Nephron progenitor cell (in vitro differentiated cells): Measurements from ENCODE around the gene CIT.

ENCODE experiments used
- DNase-seq: peaks from one replicate; pipeline ENCODE4 v3.0.0; 2021
- H3K27ac Mint-ChIP-seq: 2 replicates; pipeline ENCODE4 v1.8.0; 2021; ENCODE audit warnings: mild to moderate bottlenecking, moderate library complexity, mixed read lengths
- H3K27me3 Mint-ChIP-seq: 2 replicates; pipeline ENCODE4 v1.8.0; 2021; ENCODE audit warnings: mild to moderate bottlenecking, low read depth, mixed read lengths; ENCODE audit not compliant: poor library complexity
- H3K36me3 Mint-ChIP-seq: 2 replicates; pipeline ENCODE4 v1.8.0; 2021; ENCODE audit warnings: low read depth, mixed read lengths
- H3K4me1 Mint-ChIP-seq: 2 replicates; pipeline ENCODE4 v1.8.0; 2021; ENCODE audit warnings: mixed read lengths
- H3K4me3 Mint-ChIP-seq: 2 replicates; pipeline ENCODE4 v1.8.0; 2021; ENCODE audit warnings: mild to moderate bottlenecking, moderate library complexity, mixed read lengths
- H3K9me3 Mint-ChIP-seq: 2 replicates; pipeline ENCODE4 v1.8.0; 2021; ENCODE audit warnings: mild to moderate bottlenecking, moderate library complexity, mixed read lengths
- CTCF ChIP-seq: fragments of 200-600 bp; sonication (generic); IDR thresholded peaks from 2 replicates; pipeline ENCODE4 v1.5.0; 2021; ENCODE audit warnings: antibody characterized with exemption

The CIT gene

GRCh38 chr12:119681728-119682638 lies 195.1 kb downstream of the CIT start:
- Mint-ChIP-seq H3K36me3 (peaks cover 86% of the 10 kb centered on the region), H3K4me3 (peak overlapping the region; percentile 39), H3K27me3 (peaks cover 2% of the 10 kb centered on the region), H3K4me1 (peaks cover 72% of the 10 kb centered on the region), H3K27ac (peak overlapping the region; percentile 98), H3K9me3 (no peaks in the 10 kb centered on the region)
- DNase-seq = peak; percentile 13
- no peak for TF ChIP-seq CTCF

- DNase-seq = no peak
- H3K4me1 Mint-ChIP-seq = peaks cover 63% of the 10 kb centered on the region
Observed at GRCh38 chr12:119681111-119681510, 196.0 kb downstream of the CIT start.

GRCh38 chr12:119679490-119679889 lies 197.6 kb downstream of the CIT start:
- Mint-ChIP-seq H3K4me3 (no peak overlapping the region), H3K36me3 (peaks cover 83% of the 10 kb centered on the region), H3K27me3 (no peaks in the 10 kb centered on the region), H3K4me1 (peaks cover 48% of the 10 kb centered on the region), H3K9me3 (no peaks in the 10 kb centered on the region), H3K27ac (peak overlapping the region; percentile 94)
- no peak for DNase-seq
- no peak for TF ChIP-seq CTCF

More at GRCh38 chr12:119681111-119681510, 196.0 kb downstream of the CIT start:
- Mint-ChIP-seq H3K9me3 (no peaks in the 10 kb centered on the region), H3K27ac (peak overlapping the region; percentile 98), H3K36me3 (peaks cover 86% of the 10 kb centered on the region), H3K4me3 (no peak overlapping the region), H3K27me3 (no peaks in the 10 kb centered on the region)
- no peak for TF ChIP-seq CTCF

GRCh38 chr12:119679081-119679480 lies 198.0 kb downstream of the CIT start:
- no peak overlapping the region for H3K27ac Mint-ChIP-seq
- no peak for DNase-seq
- peaks cover 48% of the 10 kb centered on the region for H3K4me1 Mint-ChIP-seq
- no peaks in the 10 kb centered on the region for H3K9me3 Mint-ChIP-seq
- TF ChIP-seq CTCF = no peak
- no peak overlapping the region for H3K4me3 Mint-ChIP-seq
- H3K27me3 Mint-ChIP-seq = no peaks in the 10 kb centered on the region
- H3K36me3 Mint-ChIP-seq = peaks cover 82% of the 10 kb centered on the region

GRCh38 chr12:119678459-119678858 lies 198.7 kb downstream of the CIT start:
- Mint-ChIP-seq H3K4me3 (no peak overlapping the region), H3K4me1 (peaks cover 42% of the 10 kb centered on the region), H3K9me3 (no peaks in the 10 kb centered on the region), H3K27me3 (no peaks in the 10 kb centered on the region), H3K27ac (no peak overlapping the region), H3K36me3 (peaks cover 82% of the 10 kb centered on the region)
- no peak for DNase-seq
- TF ChIP-seq CTCF = no peak

GRCh38 chr12:119676573-119676972 lies 200.5 kb downstream of the CIT start:
- H3K9me3 Mint-ChIP-seq = no peaks in the 10 kb centered on the region

More at GRCh38 chr12:119676573-119676972, 200.5 kb downstream of the CIT start:
- no peak for DNase-seq
- H3K27ac Mint-ChIP-seq = no peak overlapping the region
- H3K4me1 Mint-ChIP-seq = peaks cover 25% of the 10 kb centered on the region
- no peak overlapping the region for H3K4me3 Mint-ChIP-seq
- TF ChIP-seq CTCF = no peak
- H3K27me3 Mint-ChIP-seq = no peaks in the 10 kb centered on the region
- H3K36me3 Mint-ChIP-seq = peaks cover 90% of the 10 kb centered on the region
